Measurements from ENCODE around the gene NTRK1.

NTRK1 gene

GRCh38 chr1:156838972-156839371, 21.7 kb upstream of the NTRK1 start:
- H3K27ac ChIP-seq: no peak overlapping the region
- no peak overlapping the region for H3K4me3 ChIP-seq
- DNase-seq (ENCODE audit: low spot score): no peak
- TF ChIP-seq CTCF (IDR thresholded peaks at IDR 0.05): peak; percentile 77

- Histone ChIP-seq H3K27ac (no peak overlapping the region), H3K4me3 (no peak overlapping the region)
- TF ChIP-seq CTCF (IDR thresholded peaks at IDR 0.05): no peak
- no peak for DNase-seq (ENCODE audit: low spot score)
Observed at GRCh38 chr1:156839426-156840109, 21.1 kb upstream of the NTRK1 start.

- no peak for DNase-seq (ENCODE audit: low spot score)
- Histone ChIP-seq H3K4me3 (no peak overlapping the region), H3K27ac (no peak overlapping the region)
- no peak for TF ChIP-seq CTCF (IDR thresholded peaks at IDR 0.05)
Observed at GRCh38 chr1:156840186-156840897, 20.3 kb upstream of the NTRK1 start.

- TF ChIP-seq CTCF (IDR thresholded peaks at IDR 0.05): no peak
- Histone ChIP-seq H3K4me3 (no peak overlapping the region), H3K27ac (no peak overlapping the region)
- DNase-seq (ENCODE audit: low spot score): no peak
Observed at GRCh38 chr1:156840898-156841279, 19.8 kb upstream of the NTRK1 start.

- Histone ChIP-seq H3K4me3 (no peak overlapping the region), H3K27ac (no peak overlapping the region)
- TF ChIP-seq CTCF (IDR thresholded peaks at IDR 0.05): no peak
- no peak for DNase-seq (ENCODE audit: low spot score)
Observed at GRCh38 chr1:156841295-156841855, 19.3 kb upstream of the NTRK1 start.

- Histone ChIP-seq H3K4me3 (no peak overlapping the region), H3K27ac (no peak overlapping the region)
- no peak for TF ChIP-seq CTCF (IDR thresholded peaks at IDR 0.05)
- DNase-seq (ENCODE audit: low spot score): no peak
Observed at GRCh38 chr1:156842618-156843300, 17.9 kb upstream of the NTRK1 start.
